Calu3 (cell line): ENCODE measurements around the gene BBX. TPM values are rescaled to one million over a fixed set of nuclear protein-coding genes. Genes with fewer than 3 reads are reported as not detected.

Source experiments
- BruUV-seq: library from RNA; stranded (reverse); fragments of 400-500 nt; replicated peaks from 2 replicates; lab custom pipeline; 2021; lab: Mats Ljungman, UMichigan
- CTCF ChIA-PET: fragments of 300-600 bp; sonication (Branson Sonifier 250); formaldehyde crosslinking; loops from one replicate; lab custom pipeline; 2022; ENCODE audit warnings: antibody characterized with exemption; lab: Charles Lee
- DNase-seq: peaks from one replicate; pipeline ENCODE4 v3.0.0; 2022
- H3K27ac Mint-ChIP-seq: one replicate; pipeline ENCODE4 v1.8.0; 2022; ENCODE audit warnings: mixed read lengths; ENCODE audit not compliant: unreplicated experiment
- H3K27me3 Mint-ChIP-seq: one replicate; pipeline ENCODE4 v1.8.0; 2022; ENCODE audit warnings: mixed read lengths; ENCODE audit not compliant: unreplicated experiment
- H3K36me3 Mint-ChIP-seq: one replicate; pipeline ENCODE4 v1.8.0; 2022; ENCODE audit warnings: mild to moderate bottlenecking, moderate library complexity, mixed read lengths; ENCODE audit not compliant: insufficient read depth, unreplicated experiment
- H3K4me1 Mint-ChIP-seq: one replicate; pipeline ENCODE4 v1.8.0; 2022; ENCODE audit warnings: mild to moderate bottlenecking, low read depth, mixed read lengths; ENCODE audit not compliant: unreplicated experiment
- H3K4me3 Mint-ChIP-seq: one replicate; pipeline ENCODE4 v1.8.0; 2022; ENCODE audit warnings: mild to moderate bottlenecking, low read depth, moderate library complexity, mixed read lengths; ENCODE audit not compliant: unreplicated experiment
- H3K9me3 Mint-ChIP-seq: one replicate; pipeline ENCODE4 v1.8.0; 2022; ENCODE audit warnings: low read depth, mixed read lengths; ENCODE audit not compliant: unreplicated experiment
- CTCF ChIP-seq: fragments of 200-600 bp; IDR thresholded peaks from one replicate; pipeline ENCODE4 v1.8.0; 2022; ENCODE audit warnings: antibody characterized with exemption; ENCODE audit not compliant: unreplicated experiment
- intact Hi-C: fragments of 100-400 bp; cut with micrococcal nuclease; formaldehyde crosslinking; loops from one replicate; pipeline ENCODE4 v1.10.0; 2022; ENCODE audit not compliant: unreplicated experiment
- total RNA-seq: library from RNA; stranded (reverse); gene quantifications from 2 replicates; pipeline ENCODE4 v1.2.3, GENCODE V29; 2022

BBX gene
- total RNA-seq, 1 experiment from 2014 or later, result 66.9 TPM

GRCh38 chr3:107629566-107629965 lies 106.8 kb downstream of the BBX start:
- no peak for DNase-seq
- H3K4me3 Mint-ChIP-seq, result no peak overlapping the region
- no peaks in the 10 kb centered on the region for H3K27me3 Mint-ChIP-seq
- no peaks in the 10 kb centered on the region for H3K4me1 Mint-ChIP-seq
- BruUV-seq, result no TSS peak
- no peak overlapping the region for H3K27ac Mint-ChIP-seq
- no peaks in the 10 kb centered on the region for H3K36me3 Mint-ChIP-seq
- CTCF ChIA-PET, result interaction anchor here (0.5 to 0.6 kb wide), 2 partner anchors 53 to 108 kb away, joined by 3 read pairs; no protein-coding TSS in a partner anchor
- H3K9me3 Mint-ChIP-seq, result no peaks in the 10 kb centered on the region
- no peak for TF ChIP-seq CTCF
- intact Hi-C loops, result loop anchor here (5.0 kb wide), 1 partner anchor 42 kb away; no protein-coding TSS in a partner anchor

GRCh38 chr3:107630779-107631178 lies 108.0 kb downstream of the BBX start:
- DNase-seq, result no peak
- TF ChIP-seq CTCF, result no peak
- Mint-ChIP-seq H3K4me3 (no peak overlapping the region), H3K9me3 (no peaks in the 10 kb centered on the region), H3K27me3 (no peaks in the 10 kb centered on the region), H3K36me3 (no peaks in the 10 kb centered on the region), H3K4me1 (no peaks in the 10 kb centered on the region), H3K27ac (no peak overlapping the region)
- CTCF ChIA-PET, result no interaction called here
- intact Hi-C loops, result no loop called here
- BruUV-seq, result no TSS peak

GRCh38 chr3:107632576-107632975 lies 109.8 kb downstream of the BBX start:
- BruUV-seq, result no TSS peak

GRCh38 chr3:107633327-107634098 lies 110.8 kb downstream of the BBX start:
- Mint-ChIP-seq H3K27me3 (no peaks in the 10 kb centered on the region), H3K27ac (no peak overlapping the region), H3K9me3 (no peaks in the 10 kb centered on the region), H3K4me3 (no peak overlapping the region), H3K4me1 (no peaks in the 10 kb centered on the region), H3K36me3 (no peaks in the 10 kb centered on the region)
- intact Hi-C loops, result no loop called here
- no peak for DNase-seq
- CTCF ChIA-PET, result interaction anchor here (0.6 kb wide), 1 partner anchor 346 kb away, joined by 3 read pairs; no protein-coding TSS in a partner anchor
- BruUV-seq, result no TSS peak
- TF ChIP-seq CTCF, result no peak

More at GRCh38 chr3:107632576-107632975, 109.8 kb downstream of the BBX start:
- no peak for TF ChIP-seq CTCF
- Mint-ChIP-seq H3K27ac (no peak overlapping the region), H3K4me1 (no peaks in the 10 kb centered on the region), H3K4me3 (no peak overlapping the region), H3K36me3 (no peaks in the 10 kb centered on the region), H3K9me3 (no peaks in the 10 kb centered on the region), H3K27me3 (no peaks in the 10 kb centered on the region)
- intact Hi-C loops, result no loop called here
- CTCF ChIA-PET, result no interaction called here
- no peak for DNase-seq
